Measurements from ENCODE around the gene HERPUD1.
"Not testable (repeated sequence)": the region's sequence is repeated elsewhere in the genome, so short reads cannot be mapped to it uniquely, and the experiment has no call there.

HERPUD1 gene

GRCh38 chr16:56964243-56965148, 32.6 kb downstream of the HERPUD1 start:
- no peak for DNase-seq

GRCh38 chr16:56965149-56966092, 33.5 kb downstream of the HERPUD1 start:
- DNase-seq = no peak

- DNase-seq = no peak
Observed at GRCh38 chr16:56966093-56966475, 34.1 kb downstream of the HERPUD1 start.

- no peak for DNase-seq
Observed at GRCh38 chr16:56967733-56968132, 35.8 kb downstream of the HERPUD1 start.

GRCh38 chr16:56969769-56970168, 37.8 kb downstream of the HERPUD1 start:
- no peak for DNase-seq

- DNase-seq = no peak
Observed at GRCh38 chr16:56970934-56971767, 39.2 kb downstream of the HERPUD1 start.

- DNase-seq = no peak
Observed at GRCh38 chr16:56971768-56972043, 39.8 kb downstream of the HERPUD1 start.

- no peak for DNase-seq
Observed at GRCh38 chr16:56972403-56973293, 40.7 kb downstream of the HERPUD1 start.

- no peak for DNase-seq
Observed at GRCh38 chr16:56973294-56973689, 41.4 kb downstream of the HERPUD1 start.

GRCh38 chr16:56973899-56974298, 42.0 kb downstream of the HERPUD1 start:
- DNase-seq = not testable (repeated sequence)

- no peak for DNase-seq
Observed at GRCh38 chr16:56974549-56975300, 42.8 kb downstream of the HERPUD1 start.

GRCh38 chr16:56975714-56976113, 43.8 kb downstream of the HERPUD1 start:
- no peak for DNase-seq

GRCh38 chr16:56977216-56977615, 45.3 kb downstream of the HERPUD1 start:
- no peak for DNase-seq

GRCh38 chr16:56977823-56978430, 46.0 kb downstream of the HERPUD1 start:
- DNase-seq = no peak

GRCh38 chr16:56980201-56980535, 48.2 kb downstream of the HERPUD1 start:
- DNase-seq = no peak

- DNase-seq = no peak
Observed at GRCh38 chr16:56980792-56981724, 49.1 kb downstream of the HERPUD1 start.

GRCh38 chr16:56981729-56982271, 49.9 kb downstream of the HERPUD1 start:
- no peak for DNase-seq

- no peak for DNase-seq
Observed at GRCh38 chr16:56982695-56983094, 50.8 kb downstream of the HERPUD1 start.

GRCh38 chr16:56983211-56983751, 51.3 kb downstream of the HERPUD1 start:
- DNase-seq = no peak

Measured in NCI-H2171 (cell line).